Neuronal stem cell (in vitro differentiated cells): ENCODE results near the gene KIF26B.

Source experiments
- DNase-seq: peaks from one replicate; pipeline ENCODE4 v3.0.0-alpha.2; 2013; ENCODE audit warnings: low spot score
- H2AFZ ChIP-seq: one replicate; pipeline ENCODE4 v1.6.1; 2013; ENCODE audit warnings: mild to moderate bottlenecking, low read length, inconsistent platforms
- H2AK5ac ChIP-seq: 2 replicates; pipeline ENCODE4 v1.6.1; 2013; ENCODE audit warnings: low read depth, mild to moderate bottlenecking, inconsistent platforms, low read length, moderate library complexity, mixed read lengths
- H2BK120ac ChIP-seq: 2 replicates; pipeline ENCODE4 v1.6.1; 2013; ENCODE audit warnings: low read depth, mild to moderate bottlenecking, inconsistent platforms, low read length, moderate library complexity, mixed read lengths
- H2BK12ac ChIP-seq: one replicate; pipeline ENCODE4 v1.6.1; 2013; ENCODE audit warnings: low read length, inconsistent platforms
- H2BK15ac ChIP-seq: 2 replicates; pipeline ENCODE4 v1.6.1; 2013; ENCODE audit warnings: mild to moderate bottlenecking, low read length, inconsistent platforms, mixed read lengths
- H2BK5ac ChIP-seq: one replicate; pipeline ENCODE4 v1.6.1; 2013; ENCODE audit warnings: inconsistent platforms, mild to moderate bottlenecking, low read length, moderate library complexity
- H3K14ac ChIP-seq: one replicate; pipeline ENCODE4 v1.6.1; 2013; ENCODE audit warnings: low read length, inconsistent platforms
- H3K18ac ChIP-seq: 2 replicates; pipeline ENCODE4 v1.6.1; 2013; ENCODE audit warnings: low read length, inconsistent platforms
- H3K23ac ChIP-seq: 2 replicates; pipeline ENCODE4 v1.6.1; 2013; ENCODE audit warnings: low read depth, mild to moderate bottlenecking, mixed read lengths, low read length, inconsistent platforms; ENCODE audit not compliant: poor library complexity
- H3K27ac ChIP-seq: replicated peaks from 3 replicates; pipeline ENCODE4 v1.5.1; 2013; ENCODE audit warnings: low read length, inconsistent platforms
- H3K27me3 ChIP-seq, 3 experiments: 2 replicates each; pipeline ENCODE4 v1.6.1; 2013; ENCODE audit warnings: low read length in 3 of 3, mild to moderate bottlenecking in 2 of 3, inconsistent platforms in 1 of 3, low read depth in 1 of 3, mixed read lengths in 1 of 3, moderate library complexity in 1 of 3; ENCODE audit not compliant: control insufficient read depth in 3 of 3, insufficient read depth in 3 of 3
- H3K36me3 ChIP-seq, 2 donors: replicated peaks in 1 of 2; 2 replicates each; pipeline ENCODE4 v1.6.1; 2013; ENCODE audit warnings: low read length in 2 of 2; ENCODE audit not compliant: control insufficient read depth in 2 of 2, insufficient read depth in 2 of 2
- H3K4ac ChIP-seq: 2 replicates; pipeline ENCODE4 v1.6.1; 2013; ENCODE audit warnings: inconsistent platforms, mild to moderate bottlenecking, low read length, moderate library complexity
- H3K4me1 ChIP-seq, 2 donors: 1 replicate in 1 of 2; 2 replicates in 1 of 2; pipeline ENCODE4 v1.6.1; 2013; ENCODE audit warnings: low read length in 2 of 2, low read depth in 1 of 2; ENCODE audit not compliant: control insufficient read depth in 2 of 2, insufficient read depth in 1 of 2
- H3K4me2 ChIP-seq: one replicate; pipeline ENCODE4 v1.6.1; 2013; ENCODE audit warnings: mild to moderate bottlenecking, low read length, inconsistent platforms; ENCODE audit not compliant: insufficient read depth, poor library complexity, severe bottlenecking
- H3K4me3 ChIP-seq, 2 donors: 2 replicates each; pipeline ENCODE4 v1.5.1; 2013; ENCODE audit warnings: low read length in 2 of 2, mild to moderate bottlenecking in 2 of 2, inconsistent platforms in 1 of 2, moderate library complexity in 1 of 2
- H3K79me1 ChIP-seq: one replicate; pipeline ENCODE4 v1.6.1; 2013; ENCODE audit warnings: low read depth, mild to moderate bottlenecking, inconsistent platforms, low read length, moderate library complexity
- H3K9ac ChIP-seq: one replicate; pipeline ENCODE4 v1.6.1; 2013; ENCODE audit warnings: mild to moderate bottlenecking, low read depth, low read length, inconsistent platforms; ENCODE audit not compliant: poor library complexity
- H3K9me3 ChIP-seq, 2 donors: replicated peaks in 1 of 2; 2 replicates each; pipeline versions ENCODE3 to v1.6.1; 2013; ENCODE audit warnings: low read length in 2 of 2, mild to moderate bottlenecking in 2 of 2, inconsistent platforms in 1 of 2, low read depth in 1 of 2, mixed read lengths in 1 of 2, moderate library complexity in 1 of 2; ENCODE audit not compliant: control insufficient read depth in 2 of 2, insufficient read depth in 1 of 2
- H4K8ac ChIP-seq: one replicate; pipeline ENCODE4 v1.6.1; 2013; ENCODE audit warnings: low read depth, mild to moderate bottlenecking, inconsistent platforms, low read length, moderate library complexity
- H4K91ac ChIP-seq: one replicate; pipeline ENCODE4 v1.6.1; 2013; ENCODE audit warnings: low read length, low read depth, mild to moderate bottlenecking, inconsistent platforms; ENCODE audit not compliant: poor library complexity
- WGBS, 2 donors: extraction: QIAGEN DNeasy Blood & Tissue Kit; methylation state at CpG; one replicate each; pipeline ENCODE4 v1.1.7; 2013; ENCODE audit warnings: missing lambda C conversion rate in 2 of 2, mixed read lengths in 1 of 2; ENCODE audit not compliant: insufficient read length in 2 of 2, insufficient replicate concordance in 1 of 2; ENCODE audit errors: extremely low coverage in 2 of 2; 5-methylcytosine and 5-hydroxymethylcytosine counted together

KIF26B gene

DNA sequence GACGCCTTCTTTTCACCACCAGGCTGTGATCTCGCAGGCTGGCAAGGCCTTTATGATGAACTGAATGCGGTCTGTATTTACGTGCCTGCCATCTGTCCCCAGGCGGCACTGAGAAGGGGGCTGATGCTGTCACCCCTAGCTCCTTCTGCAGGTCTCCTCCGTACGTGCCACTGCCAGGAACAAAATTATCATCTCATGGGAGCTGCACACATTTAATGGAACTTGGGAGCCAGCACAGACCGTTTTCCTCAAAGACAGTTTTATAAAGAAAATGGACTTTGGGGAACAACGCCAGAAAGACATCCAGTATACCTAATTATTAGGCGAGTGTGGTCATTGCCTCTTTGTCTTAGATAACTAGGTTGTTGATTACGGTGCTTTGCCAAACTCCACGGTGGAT lies 434.5 kb downstream of the KIF26B start:
- peaks cover 7 to 16% of the 10 kb centered on the region in 2 donors for H3K4me1 ChIP-seq

DNA sequence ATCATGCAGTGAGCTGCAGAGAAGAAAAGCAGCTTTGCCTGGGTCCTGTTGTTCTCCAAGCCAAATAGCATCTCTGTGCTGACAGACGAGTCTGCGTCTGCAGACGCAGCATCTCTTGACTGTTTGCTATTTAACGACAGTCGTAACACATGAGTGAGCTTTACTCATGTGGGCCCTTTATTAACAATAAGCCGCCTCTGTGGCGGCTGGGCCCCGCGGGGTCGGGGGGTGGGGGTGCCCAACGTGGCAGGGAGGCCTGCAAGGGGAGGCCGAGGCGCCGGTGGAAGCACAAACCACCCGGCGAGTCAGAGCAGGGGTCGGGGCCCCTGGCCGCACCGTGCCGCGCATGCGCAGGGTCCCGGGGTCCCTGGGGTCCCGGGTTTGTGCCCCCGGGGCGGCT lies 435.1 kb downstream of the KIF26B start:
- no peaks in the 10 kb centered on the region for H3K27me3 ChIP-seq
- no peak overlapping the region for H2BK15ac ChIP-seq
- H4K91ac ChIP-seq: no peak overlapping the region
- DNase-seq: no peak
- no CpG with 5 or more reads among the region's 26 CpGs for WGBS, 2 donors
- H3K4ac ChIP-seq: no peak overlapping the region
- peak overlapping the region; percentile 58 for H2AFZ ChIP-seq
- peaks cover 7 to 15% of the 10 kb centered on the region in 2 donors for H3K4me1 ChIP-seq
- H2BK12ac ChIP-seq: no peak overlapping the region
- no peak overlapping the region for H3K4me2 ChIP-seq
- H3K9me3 ChIP-seq: no peaks in the 10 kb centered on the region
- no peak overlapping the region for H2BK120ac ChIP-seq
- H3K36me3 ChIP-seq: no peaks in the 10 kb centered on the region
- no peak overlapping the region for H3K14ac ChIP-seq
- H2AK5ac ChIP-seq: no peak overlapping the region
- H2BK5ac ChIP-seq: no peak overlapping the region
- H3K4me3 ChIP-seq: no peak overlapping the region
- no peaks in the 10 kb centered on the region for H3K79me1 ChIP-seq
- H3K23ac ChIP-seq: no peak overlapping the region
- H3K9ac ChIP-seq: no peak overlapping the region
- no peak overlapping the region for H3K27ac ChIP-seq
- peak overlapping the region; percentile 21 for H3K18ac ChIP-seq
- H4K8ac ChIP-seq: no peak overlapping the region

More for the DNA sequence above, 434.5 kb downstream of the KIF26B start:
- Histone ChIP-seq H3K27ac (no peak overlapping the region), H2BK15ac (no peak overlapping the region), H2BK120ac (no peak overlapping the region), H2BK5ac (no peak overlapping the region), H4K8ac (no peak overlapping the region), H3K14ac (no peak overlapping the region), H4K91ac (no peak overlapping the region), H3K4me2 (no peak overlapping the region), H2BK12ac (no peak overlapping the region), H2AFZ (no peak overlapping the region), H3K4me3 (no peak overlapping the region), H3K79me1 (no peaks in the 10 kb centered on the region), H3K9me3 (no peaks in the 10 kb centered on the region), H3K4ac (no peak overlapping the region), H3K36me3 (no peaks in the 10 kb centered on the region), H3K27me3 (no peaks in the 10 kb centered on the region), H3K9ac (no peak overlapping the region), H3K18ac (no peak overlapping the region), H2AK5ac (no peak overlapping the region), H3K23ac (peak overlapping the region; percentile 69)
- no peak for DNase-seq
- WGBS, 2 donors: no CpG with 5 or more reads among the region's 12 CpGs

DNA sequence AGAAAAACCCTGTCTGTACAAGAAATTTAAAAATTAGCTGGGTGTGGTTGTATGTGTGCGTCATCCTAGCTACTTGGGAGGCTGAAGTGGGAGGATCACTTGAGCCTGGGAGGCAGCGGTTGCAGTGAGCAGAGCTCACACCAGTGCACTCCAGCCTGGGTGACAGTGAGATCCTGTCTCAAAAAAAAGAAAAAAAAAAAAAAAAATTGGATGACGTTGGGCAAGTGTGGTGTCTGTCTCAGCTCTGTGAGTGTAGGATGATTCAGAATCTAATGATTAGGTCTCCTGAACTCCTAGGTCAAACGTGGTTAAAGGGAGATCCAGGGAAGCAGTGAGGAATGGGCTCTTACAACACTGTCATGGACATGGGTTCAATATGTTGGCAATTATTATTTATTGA lies 435.9 kb downstream of the KIF26B start:
- Histone ChIP-seq H3K9ac (no peak overlapping the region), H3K4me3 (no peak overlapping the region), H2AFZ (no peak overlapping the region), H4K91ac (no peak overlapping the region), H3K4me2 (no peak overlapping the region), H3K18ac (no peak overlapping the region), H3K27ac (no peak overlapping the region), H3K23ac (no peak overlapping the region), H3K79me1 (no peaks in the 10 kb centered on the region), H3K14ac (no peak overlapping the region), H2BK15ac (no peak overlapping the region), H4K8ac (no peak overlapping the region), H2BK5ac (no peak overlapping the region), H3K4me1 (peaks cover 6 to 7% of the 10 kb centered on the region in 2 donors), H2BK12ac (no peak overlapping the region), H2AK5ac (no peak overlapping the region), H3K4ac (no peak overlapping the region), H3K9me3 (no peaks in the 10 kb centered on the region), H2BK120ac (no peak overlapping the region), H3K36me3 (no peaks in the 10 kb centered on the region), H3K27me3 (no peaks in the 10 kb centered on the region)
- no peak for DNase-seq
- WGBS, 2 donors: no CpG with 5 or more reads among the region's 4 CpGs

DNA sequence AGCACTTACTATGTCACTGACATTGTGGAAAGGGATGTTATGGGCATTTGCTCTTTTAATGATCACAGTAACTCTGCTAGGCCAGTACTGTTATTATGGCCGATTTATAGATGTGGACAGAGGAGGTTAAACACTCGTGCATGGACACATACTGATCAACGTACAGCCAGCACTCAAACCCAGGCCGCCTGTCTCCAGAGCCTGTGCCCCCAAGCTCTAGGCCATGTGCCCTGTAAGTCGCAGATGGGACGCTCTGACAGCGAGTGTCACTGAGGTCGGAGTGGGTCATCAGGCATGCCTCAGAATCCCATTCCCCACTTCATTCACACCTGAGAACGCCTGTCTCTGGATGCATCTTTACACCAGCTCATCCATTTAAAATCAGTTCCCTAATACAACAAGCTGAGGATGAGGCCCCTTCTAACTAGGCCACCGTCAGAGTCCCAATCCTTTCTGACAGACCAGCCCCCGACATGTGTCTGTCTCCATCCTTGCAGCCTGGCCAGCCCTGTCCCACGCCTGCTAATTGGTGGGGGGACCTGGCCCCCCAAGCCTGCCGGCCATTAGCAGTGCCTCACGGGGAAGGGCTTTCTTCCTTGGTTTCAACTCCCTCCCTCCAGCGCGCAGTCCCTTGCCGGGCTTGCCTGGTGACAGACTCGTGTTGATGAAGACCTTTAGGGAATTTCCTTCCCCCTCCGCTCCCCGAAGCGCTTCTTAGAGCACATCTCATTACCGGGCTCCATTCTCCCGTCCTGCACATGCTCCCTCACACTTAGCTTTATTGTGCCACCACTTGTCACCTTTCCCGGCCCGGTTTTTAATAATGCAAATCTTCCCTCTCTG lies 436.8 kb downstream of the KIF26B start:
- DNase-seq: no peak
- peaks cover 6% of the 10 kb centered on the region in 2 donors for H3K4me1 ChIP-seq
- H3K9ac ChIP-seq: peak overlapping the region; percentile 53
- no peaks in the 10 kb centered on the region for H3K36me3 ChIP-seq
- H3K18ac ChIP-seq: peak overlapping the region; percentile 38
- WGBS, 2 donors: no CpG with 5 or more reads among the region's 25 CpGs
- peak overlapping the region; percentile 68 for H2AK5ac ChIP-seq
- no peak overlapping the region for H3K4me3 ChIP-seq
- no peak overlapping the region for H3K4ac ChIP-seq
- peak overlapping the region; percentile 83 for H2BK5ac ChIP-seq
- H3K79me1 ChIP-seq: no peaks in the 10 kb centered on the region
- no peaks in the 10 kb centered on the region for H3K27me3 ChIP-seq
- H3K23ac ChIP-seq: peak overlapping the region; percentile 55
- no peak overlapping the region for H3K27ac ChIP-seq
- H2BK120ac ChIP-seq: no peak overlapping the region
- H4K91ac ChIP-seq: no peak overlapping the region
- no peaks in the 10 kb centered on the region for H3K9me3 ChIP-seq
- no peak overlapping the region for H3K14ac ChIP-seq
- no peak overlapping the region for H2BK12ac ChIP-seq
- H2BK15ac ChIP-seq: no peak overlapping the region
- H4K8ac ChIP-seq: no peak overlapping the region
- no peak overlapping the region for H2AFZ ChIP-seq
- no peak overlapping the region for H3K4me2 ChIP-seq
